Immature natural killer cell (primary cell): ENCODE data around the gene MAP3K3. TPM values are rescaled to one million over a fixed set of nuclear protein-coding genes. Genes with fewer than 3 reads are reported as not detected.

Experiments used
- DNase-seq, 3 donors: peaks; one replicate each; pipeline ENCODE4 v3.0.0; 2022; ENCODE audit warnings: mixed read lengths in 1 of 3
- H3K27ac Mint-ChIP-seq, 6 donors: one replicate each; pipeline ENCODE4 v1.8.0; 2020; ENCODE audit warnings: mixed read lengths in 6 of 6, mild to moderate bottlenecking in 5 of 6, inconsistent platforms in 4 of 6, moderate library complexity in 3 of 6
- H3K27me3 Mint-ChIP-seq, 3 donors: one replicate each; pipeline ENCODE4 v1.8.0; 2020 to 2021; ENCODE audit warnings: low read depth in 3 of 3, mild to moderate bottlenecking in 3 of 3, mixed read lengths in 3 of 3, moderate library complexity in 3 of 3, inconsistent platforms in 1 of 3
- H3K36me3 Mint-ChIP-seq, 3 donors: one replicate each; pipeline ENCODE4 v1.8.0; 2020; ENCODE audit warnings: mixed read lengths in 3 of 3, inconsistent platforms in 2 of 3, mild to moderate bottlenecking in 2 of 3
- H3K4me1 Mint-ChIP-seq, 2 donors: one replicate each; pipeline ENCODE4 v1.8.0; 2020; ENCODE audit warnings: inconsistent platforms in 2 of 2, mild to moderate bottlenecking in 2 of 2, mixed read lengths in 2 of 2, moderate library complexity in 1 of 2
- H3K4me3 Mint-ChIP-seq, 5 donors: one replicate each; pipeline ENCODE4 v1.8.0; 2020; ENCODE audit warnings: mild to moderate bottlenecking in 5 of 5, mixed read lengths in 5 of 5, inconsistent platforms in 3 of 5, moderate library complexity in 3 of 5
- H3K9me3 Mint-ChIP-seq, 6 donors: one replicate each; pipeline ENCODE4 v1.8.0; 2020; ENCODE audit warnings: mild to moderate bottlenecking in 6 of 6, mixed read lengths in 6 of 6, inconsistent platforms in 4 of 6, moderate library complexity in 3 of 6
- polyA plus RNA-seq, 3 donors: library from polyadenylated mRNA; unstranded; fragments of 300-500 nt; fragmentation: Illumina TruSeq; gene quantifications; one replicate each; pipeline ENCODE4 v1.2.3, GENCODE V29; 2021

Gene MAP3K3
- polyA plus RNA-seq, 3 donors from 2014 or later, result 21.4 to 40.4 (median 31.9) TPM

DNA sequence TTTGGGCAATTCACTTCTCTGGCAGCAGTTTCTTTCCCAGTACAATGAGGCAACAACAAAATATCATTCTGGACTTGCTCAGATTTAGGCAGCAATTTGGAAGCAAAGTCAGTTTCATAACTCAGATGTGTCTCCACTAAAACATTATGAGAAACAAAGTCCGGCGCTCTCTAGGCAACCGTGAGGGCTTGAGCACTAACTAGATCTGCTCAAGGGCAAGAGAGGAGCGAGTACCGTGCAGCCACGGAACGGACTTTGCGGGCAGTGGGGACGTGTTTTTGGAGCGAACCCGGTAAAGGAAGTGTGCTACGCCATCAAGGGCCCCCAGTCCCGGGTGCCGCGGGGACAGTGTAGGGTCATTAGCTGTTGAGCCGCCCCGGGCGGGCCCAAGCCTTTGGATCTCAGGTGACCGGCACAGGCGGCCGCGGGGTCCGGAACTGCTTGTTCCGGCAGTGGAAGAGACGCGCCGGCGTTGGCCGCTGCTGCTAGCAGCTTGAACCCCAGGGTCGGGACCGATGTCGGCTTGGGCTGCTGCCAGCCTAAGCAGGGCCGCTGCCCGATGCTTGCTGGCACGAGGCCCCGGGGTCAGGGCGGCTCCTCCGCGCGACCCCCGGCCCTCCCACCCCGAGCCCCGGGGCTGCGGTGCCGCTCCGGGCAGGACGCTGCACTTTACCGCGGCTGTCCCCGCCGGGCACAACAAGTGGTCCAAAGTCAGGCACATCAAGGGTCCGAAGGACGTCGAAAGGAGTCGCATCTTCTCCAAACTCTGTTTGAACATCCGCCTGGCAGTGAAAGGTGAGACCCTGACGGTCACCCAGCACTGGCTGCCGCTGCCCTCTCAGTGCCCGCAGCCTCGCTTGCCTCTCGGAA lies 21.4 kb upstream of the MAP3K3 start, which contains the start of gene TACO1:
TACO1 (plus strand) TSS at position 327 of the 870 bp plus-strand sequence; CDS start at position 516, 189 bp downstream.
- Mint-ChIP-seq H3K27me3 (peaks cover 3 to 7% (median 5%) of the 10 kb centered on the region in 3 donors), H3K27ac (peak within 1 kb of the TSS; percentile 88 to 96 (median 92)), H3K36me3 (peaks cover 5 to 9% (median 9%) of the 10 kb centered on the region in 3 donors), H3K9me3 (no peaks in the 10 kb centered on the region), H3K4me1 (peaks cover 43 to 49% of the 10 kb centered on the region in 2 donors), H3K4me3 (peak within 1 kb of the TSS; percentile 90 to 95 (median 93))
- peak; percentile 68 to 73 (median 72) for DNase-seq

DNA sequence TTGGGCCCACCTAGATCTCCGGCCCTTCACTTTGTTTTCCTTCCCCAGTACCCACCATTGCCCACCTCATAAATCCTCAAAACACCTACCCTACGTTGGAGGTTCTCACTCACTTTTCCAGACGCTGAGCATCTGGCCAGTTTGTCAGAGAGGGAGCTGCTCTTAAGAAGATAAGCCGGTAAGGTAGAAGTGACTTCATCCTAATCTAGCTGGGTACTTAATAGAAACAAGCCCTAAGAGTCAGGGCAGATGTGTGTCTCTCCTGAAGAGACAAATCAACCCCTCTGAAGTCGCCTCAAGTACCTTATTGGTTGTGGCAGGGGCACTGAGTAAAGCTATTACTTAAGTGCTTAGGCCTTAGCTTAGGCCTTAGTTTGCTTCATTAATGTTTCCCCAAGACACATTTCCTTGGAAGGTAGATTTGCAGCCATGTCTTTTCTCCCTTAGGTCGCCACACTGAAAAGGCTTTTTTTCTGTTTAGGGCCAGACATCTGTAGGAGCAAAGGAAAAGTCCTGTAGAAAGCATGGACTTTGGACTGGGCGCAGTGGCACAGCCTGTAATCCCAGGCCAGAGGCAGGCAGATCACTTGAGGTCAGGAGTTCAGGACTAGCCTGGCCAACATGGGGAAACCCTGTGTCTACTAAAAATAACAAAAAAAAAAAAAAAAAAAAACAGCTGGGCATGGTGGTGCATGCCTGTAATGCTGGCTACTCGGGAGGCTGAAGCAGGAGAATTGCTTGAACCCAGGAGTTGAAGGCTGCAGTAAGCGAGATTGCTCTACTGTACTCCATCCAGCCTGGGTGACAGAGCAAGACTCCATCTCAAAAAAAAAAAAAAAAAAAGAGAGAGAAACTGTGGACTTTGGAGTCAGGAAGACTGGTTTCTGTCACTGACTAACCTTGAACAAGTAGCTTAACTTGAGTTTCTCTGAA lies 20.5 kb upstream of the MAP3K3 start:
- Mint-ChIP-seq H3K4me1 (peaks cover 42 to 48% of the 10 kb centered on the region in 2 donors), H3K27ac (peak overlapping the region; percentile 88 to 96 (median 92)), H3K36me3 (peaks cover 10 to 16% (median 15%) of the 10 kb centered on the region in 3 donors), H3K27me3 (peaks cover 3 to 7% (median 5%) of the 10 kb centered on the region in 3 donors), H3K9me3 (no peaks in the 10 kb centered on the region), H3K4me3 (peak overlapping the region; percentile 87 to 95 (median 93))
- no peak for DNase-seq

DNA sequence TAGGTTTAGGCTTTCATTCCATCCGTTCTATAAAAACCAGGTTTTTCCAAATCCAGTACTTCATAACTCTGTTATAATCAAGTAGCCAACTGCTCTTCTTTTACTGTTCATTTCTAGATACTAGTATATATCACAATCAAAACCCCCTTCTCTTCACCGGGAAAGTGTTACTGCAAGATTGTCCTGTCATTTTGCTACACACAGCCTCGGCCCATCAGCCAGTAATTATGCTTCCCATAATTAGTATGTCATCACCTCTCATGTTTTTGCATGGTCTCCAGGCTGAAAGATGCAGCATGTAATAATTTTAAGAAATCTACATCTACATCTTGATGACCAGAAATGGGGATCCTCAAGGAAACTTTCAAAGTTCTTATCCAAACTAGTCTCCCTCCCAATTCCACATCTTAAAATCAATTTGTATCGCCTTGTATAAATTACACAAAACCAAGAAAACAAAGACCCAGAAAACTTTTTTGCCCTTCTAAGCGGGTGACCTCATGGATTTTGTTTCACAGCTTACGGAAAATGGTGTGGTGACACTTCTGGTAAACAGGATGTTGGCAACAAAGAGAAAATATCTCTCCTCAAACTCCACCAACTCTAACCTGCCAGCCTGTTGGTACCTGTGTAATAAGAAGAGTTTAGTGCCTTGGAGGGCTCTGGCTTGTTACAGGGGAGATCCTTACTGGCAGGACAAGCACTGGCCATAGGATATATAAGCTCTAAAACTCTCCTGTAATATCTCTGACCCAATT lies 12.2 kb upstream of the MAP3K3 start:
- H3K36me3 Mint-ChIP-seq, result peaks cover 21 to 43% (median 24%) of the 10 kb centered on the region in 3 donors

GRCh38 chr17:63610854-63611253 lies 11.4 kb upstream of the MAP3K3 start:
- Mint-ChIP-seq H3K27ac (no peak overlapping the region), H3K27me3 (peaks cover 0 to 1% (median 0%) of the 10 kb centered on the region in 3 donors), H3K9me3 (no peaks in the 10 kb centered on the region), H3K4me3 (no peak overlapping the region), H3K36me3 (peaks cover 15 to 34% (median 16%) of the 10 kb centered on the region in 3 donors), H3K4me1 (no peaks in the 10 kb centered on the region)
- DNase-seq, result no peak

More for the DNA sequence above, 12.2 kb upstream of the MAP3K3 start:
- DNase-seq, result no peak
- Mint-ChIP-seq H3K4me1 (no peaks in the 10 kb centered on the region), H3K27me3 (peaks cover 0 to 1% (median 0%) of the 10 kb centered on the region in 3 donors), H3K27ac (peak overlapping the region in 2 of 6 donors; percentile 24 to 64), H3K4me3 (no peak overlapping the region), H3K9me3 (no peaks in the 10 kb centered on the region)

DNA sequence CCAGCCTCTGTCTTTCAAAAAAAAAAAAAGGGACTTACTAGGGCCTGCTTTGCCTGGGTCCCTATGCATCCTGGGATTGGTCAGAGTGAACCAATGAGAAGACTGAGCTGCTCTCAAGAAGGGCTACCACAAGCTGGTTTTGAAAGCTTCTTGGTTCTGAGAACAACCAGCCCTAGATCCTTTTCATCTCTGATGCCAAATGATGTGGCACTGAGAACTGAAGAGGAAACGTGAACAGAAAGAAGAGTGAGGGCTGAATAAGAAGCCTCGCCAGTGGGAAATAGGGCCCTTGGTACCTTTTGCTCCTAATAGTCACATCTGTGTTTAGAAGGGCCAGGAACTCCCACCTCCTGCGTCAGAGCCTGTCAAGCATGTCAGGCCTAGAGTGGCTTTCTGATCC lies 10.9 kb upstream of the MAP3K3 start:
- DNase-seq, result no peak
- Mint-ChIP-seq H3K27me3 (peaks cover 0 to 1% (median 0%) of the 10 kb centered on the region in 3 donors), H3K9me3 (no peaks in the 10 kb centered on the region), H3K4me3 (no peak overlapping the region), H3K36me3 (peaks cover 10 to 29% (median 11%) of the 10 kb centered on the region in 3 donors), H3K4me1 (no peaks in the 10 kb centered on the region), H3K27ac (no peak overlapping the region)

GRCh38 chr17:63613663-63614062 lies 8.6 kb upstream of the MAP3K3 start:
- no peak for DNase-seq
- Mint-ChIP-seq H3K27me3 (peaks cover 0 to 2% (median 1%) of the 10 kb centered on the region in 3 donors), H3K4me1 (no peaks in the 10 kb centered on the region), H3K9me3 (no peaks in the 10 kb centered on the region), H3K36me3 (peaks cover 0 to 11% (median 0%) of the 10 kb centered on the region in 3 donors), H3K4me3 (no peak overlapping the region), H3K27ac (no peak overlapping the region)

DNA sequence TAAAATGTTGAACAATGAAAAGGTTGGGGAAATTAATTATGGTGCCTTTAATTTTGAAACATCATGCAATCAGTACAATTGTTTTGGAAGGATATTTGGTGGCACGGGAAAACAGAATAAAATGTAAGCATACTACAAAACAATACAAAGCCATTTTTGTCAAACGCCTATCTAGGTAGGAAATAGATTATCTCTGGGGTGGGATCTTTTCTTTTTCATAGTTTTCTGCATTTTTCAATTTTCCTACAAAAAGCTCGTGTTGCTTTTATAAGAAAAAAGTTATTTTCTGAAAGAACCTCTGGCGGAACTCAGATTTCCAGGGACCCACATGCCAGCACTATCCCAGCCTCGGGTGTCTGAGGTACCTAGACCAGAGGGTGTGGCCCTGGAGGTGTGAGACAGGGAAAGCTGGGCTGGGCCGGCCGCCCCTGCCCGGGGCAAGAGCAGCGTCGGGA lies 961 bp upstream of the MAP3K3 start:
- Mint-ChIP-seq H3K9me3 (no peaks in the 10 kb centered on the region), H3K27ac (peak overlapping the region; percentile 52 to 85 (median 81)), H3K27me3 (peaks cover 4 to 6% (median 6%) of the 10 kb centered on the region in 3 donors), H3K36me3 (no peaks in the 10 kb centered on the region), H3K4me1 (peaks cover 37 to 40% of the 10 kb centered on the region in 2 donors), H3K4me3 (peak overlapping the region; percentile 81 to 95 (median 91))
- no peak for DNase-seq

- H3K27ac Mint-ChIP-seq, result peak overlapping the region; percentile 77 to 92 (median 88)
- peaks cover 3 to 6% (median 4%) of the 10 kb centered on the region in 3 donors for H3K27me3 Mint-ChIP-seq
- H3K4me3 Mint-ChIP-seq, result peak overlapping the region; percentile 95 to 96 (median 96)
- H3K36me3 Mint-ChIP-seq, result no peaks in the 10 kb centered on the region
- peaks cover 48 to 52% of the 10 kb centered on the region in 2 donors for H3K4me1 Mint-ChIP-seq
- no peaks in the 10 kb centered on the region for H3K9me3 Mint-ChIP-seq
- DNase-seq, result peak; percentile 34 to 63 (median 53)
These were observed 565 bp downstream of the MAP3K3 start for GRCh38 chr17:63622574-63623390.

DNA sequence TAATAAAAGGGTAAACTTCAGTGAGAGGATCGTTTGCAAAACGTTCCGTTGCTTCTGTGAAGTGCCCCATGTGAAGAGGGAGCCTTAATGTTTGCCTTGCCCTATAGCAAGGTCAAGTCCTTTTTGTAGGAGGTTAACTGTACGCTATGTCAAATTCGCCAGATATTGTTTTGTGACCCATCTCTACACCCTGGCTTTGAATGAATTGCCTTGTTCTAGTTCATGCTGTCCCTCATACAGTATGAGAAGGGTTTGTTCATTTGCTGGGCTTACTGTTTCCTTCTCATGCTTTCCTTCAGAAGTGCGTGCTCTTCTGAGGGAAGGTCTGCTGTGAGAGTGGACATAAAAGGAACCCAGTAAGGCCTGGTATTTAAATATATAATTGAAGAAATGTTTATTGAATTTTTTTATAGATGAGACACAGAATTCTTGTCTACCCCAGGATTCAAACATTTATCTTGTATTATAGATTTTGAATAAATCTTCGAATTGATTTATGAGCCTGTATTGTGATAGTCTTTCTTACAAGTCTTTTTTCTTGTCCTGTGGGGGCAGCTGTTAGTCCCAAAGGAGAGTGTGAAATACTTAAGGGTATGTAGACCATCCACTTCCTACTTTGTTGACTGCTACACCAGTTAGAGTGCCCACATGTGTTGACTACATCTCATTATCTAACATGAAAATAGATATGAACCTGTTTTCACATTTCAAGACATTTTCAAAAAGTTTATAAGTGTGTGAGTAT lies 1.7 kb downstream of the MAP3K3 start:
- H3K4me3 Mint-ChIP-seq, result peak overlapping the region; percentile 95 to 96 (median 96)
- H3K27me3 Mint-ChIP-seq, result peaks cover 3 to 6% (median 4%) of the 10 kb centered on the region in 3 donors
- no peak for DNase-seq
- H3K9me3 Mint-ChIP-seq, result no peaks in the 10 kb centered on the region
- no peaks in the 10 kb centered on the region for H3K36me3 Mint-ChIP-seq
- peak overlapping the region; percentile 77 to 92 (median 88) for H3K27ac Mint-ChIP-seq
- peaks cover 49 to 52% of the 10 kb centered on the region in 2 donors for H3K4me1 Mint-ChIP-seq

- peak overlapping the region in 2 of 6 donors; percentile 16 to 25 for H3K27ac Mint-ChIP-seq
These were observed 2.3 kb downstream of the MAP3K3 start for GRCh38 chr17:63624531-63624880.

DNA sequence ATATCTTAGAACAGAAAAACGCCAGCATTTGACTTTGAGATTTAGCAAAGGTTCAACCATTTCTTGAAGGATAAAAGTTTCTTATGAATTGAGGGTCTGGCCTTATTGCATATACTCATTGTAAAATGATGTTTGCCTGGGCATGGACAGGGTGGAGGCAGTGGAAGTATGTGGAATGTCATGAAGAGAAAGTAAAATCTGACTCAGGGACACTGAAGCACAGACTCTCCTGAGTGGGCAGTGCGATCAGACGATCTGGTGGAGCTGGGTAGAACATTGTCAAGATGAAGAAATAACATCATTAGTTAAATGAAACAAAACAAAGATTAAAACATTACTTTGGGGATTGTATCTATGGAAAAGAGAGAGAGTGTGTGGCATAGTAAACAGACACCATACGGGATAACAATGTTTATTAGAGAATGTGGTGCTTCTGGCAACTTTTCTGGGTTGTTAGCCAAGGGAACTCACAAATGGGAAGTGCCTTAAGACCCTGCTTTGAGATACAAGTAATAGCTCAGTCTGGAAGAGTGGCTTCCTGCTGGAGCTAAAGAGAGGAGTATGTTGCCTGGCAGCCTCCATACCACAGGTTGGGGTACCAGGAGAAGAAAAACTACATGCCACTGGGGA lies 4.4 kb downstream of the MAP3K3 start:
- H3K27ac Mint-ChIP-seq, result no peak overlapping the region
- H3K4me1 Mint-ChIP-seq, result peaks cover 48 to 49% of the 10 kb centered on the region in 2 donors

More at GRCh38 chr17:63624531-63624880, 2.3 kb downstream of the MAP3K3 start:
- Mint-ChIP-seq H3K4me1 (peaks cover 49 to 52% of the 10 kb centered on the region in 2 donors), H3K27me3 (peaks cover 3 to 6% (median 4%) of the 10 kb centered on the region in 3 donors), H3K4me3 (peak overlapping the region; percentile 58 to 96 (median 95)), H3K36me3 (no peaks in the 10 kb centered on the region), H3K9me3 (no peaks in the 10 kb centered on the region)
- DNase-seq, result no peak

More for the DNA sequence above, 4.4 kb downstream of the MAP3K3 start:
- no peak for DNase-seq
- H3K9me3 Mint-ChIP-seq, result no peaks in the 10 kb centered on the region
- H3K27me3 Mint-ChIP-seq, result peaks cover 3 to 4% (median 4%) of the 10 kb centered on the region in 3 donors
- H3K36me3 Mint-ChIP-seq, result no peaks in the 10 kb centered on the region
- no peak overlapping the region for H3K4me3 Mint-ChIP-seq
